Vagina (tissue), 2 donors: ENCODE data around the gene TMX4.

Source experiments
- CTCF ChIP-seq, 3 experiments: fragments of 450-650 bp in 2 of 3; fragments of 200-600 bp in 1 of 3; sonication (generic) in 1 of 3; IDR thresholded peaks; one replicate each; pipeline ENCODE4 v1.5.1; 2017 to 2019; ENCODE audit warnings: antibody characterized with exemption in 3 of 3, mild to moderate bottlenecking in 2 of 3, moderate library complexity in 2 of 3
- POLR2A ChIP-seq, 2 donors: fragments of 450-650 bp; IDR thresholded peaks; one replicate each; pipeline ENCODE4 v1.6.1; 2017; ENCODE audit warnings: antibody characterized with exemption in 2 of 2, mild to moderate bottlenecking in 2 of 2, moderate library complexity in 2 of 2
- POLR2AphosphoS5 ChIP-seq, 2 donors: sonication (generic); formaldehyde crosslinking; IDR thresholded peaks; one replicate each; pipeline ENCODE4 v1.9.0; 2017; ENCODE audit warnings: antibody characterized with exemption in 2 of 2, mild to moderate bottlenecking in 2 of 2, low read depth in 1 of 2; ENCODE audit not compliant: insufficient read depth in 1 of 2

GRCh38 chr20:8065691-8066090 lies 46.1 kb upstream of the TMX4 start:
- TF ChIP-seq CTCF (IDR thresholded peaks at IDR 0.05) (no peak), POLR2AphosphoS5 (IDR thresholded peaks at IDR 0.05; ENCODE audit: insufficient read depth in 1 of 2, low read depth in 1 of 2) (no peak), POLR2A (IDR thresholded peaks at IDR 0.05) (no peak)
